ENCODE results near the gene ZNF608.

ZNF608 gene

GRCh38 chr5:124742521-124742920 lies 3.9 kb downstream of the ZNF608 start:
- DNase-seq (ENCODE audit: low read depth) = no peak
- peak overlapping the region; percentile 63 for H3K4me3 ChIP-seq (ENCODE audit: control insufficient read depth, low read depth, low read length)
- no peak for TF ChIP-seq CTCF (conservative IDR thresholded peaks at IDR 0.05; ENCODE audit: control insufficient read depth, insufficient read depth, low read depth, low read length)

GRCh38 chr5:124741711-124742496 lies 4.5 kb downstream of the ZNF608 start:
- no peak overlapping the region for H3K4me3 ChIP-seq (ENCODE audit: control insufficient read depth, low read depth, low read length)
- no peak for TF ChIP-seq CTCF (conservative IDR thresholded peaks at IDR 0.05; ENCODE audit: control insufficient read depth, insufficient read depth, low read depth, low read length)
- DNase-seq (ENCODE audit: low read depth) = peak; percentile 81

GRCh38 chr5:124740991-124741583 lies 5.4 kb downstream of the ZNF608 start:
- peak; percentile 78 for DNase-seq (ENCODE audit: low read depth)
- H3K4me3 ChIP-seq (ENCODE audit: control insufficient read depth, low read depth, low read length) = no peak overlapping the region
- TF ChIP-seq CTCF (conservative IDR thresholded peaks at IDR 0.05; ENCODE audit: control insufficient read depth, insufficient read depth, low read depth, low read length) = no peak

GRCh38 chr5:124740071-124740470 lies 6.4 kb downstream of the ZNF608 start:
- TF ChIP-seq CTCF (conservative IDR thresholded peaks at IDR 0.05; ENCODE audit: control insufficient read depth, insufficient read depth, low read depth, low read length) = no peak
- no peak for DNase-seq (ENCODE audit: low read depth)
- no peak overlapping the region for H3K4me3 ChIP-seq (ENCODE audit: control insufficient read depth, low read depth, low read length)

GRCh38 chr5:124739634-124740025 lies 6.8 kb downstream of the ZNF608 start:
- H3K4me3 ChIP-seq (ENCODE audit: control insufficient read depth, low read depth, low read length) = no peak overlapping the region
- no peak for TF ChIP-seq CTCF (conservative IDR thresholded peaks at IDR 0.05; ENCODE audit: control insufficient read depth, insufficient read depth, low read depth, low read length)
- no peak for DNase-seq (ENCODE audit: low read depth)

GRCh38 chr5:124738681-124739633 lies 7.5 kb downstream of the ZNF608 start:
- no peak overlapping the region for H3K4me3 ChIP-seq (ENCODE audit: control insufficient read depth, low read depth, low read length)
- TF ChIP-seq CTCF (conservative IDR thresholded peaks at IDR 0.05; ENCODE audit: control insufficient read depth, insufficient read depth, low read depth, low read length) = no peak
- no peak for DNase-seq (ENCODE audit: low read depth)

All from fibroblast of mammary gland (primary cell).